DMS 273 (cell line): ENCODE measurements around the gene PRSS56.

Experiments used
- DNase-seq: peaks from one replicate; lab custom pipeline; 2025; ENCODE audit not compliant: unreplicated experiment; lab: John Stamatoyannopoulos, UW

PRSS56 gene

GRCh38 chr2:232519581-232520438 is at the start of gene PRSS56:
Gene PRSS56 (plus strand): TSS chr2:232520388. CDS start chr2:232520599, 211 bp downstream.
- DNase-seq: no peak

GRCh38 chr2:232473467-232473890 is 46.7 kb upstream of the PRSS56 start:
- DNase-seq: peak; percentile 86

- DNase-seq: no peak
Observed at GRCh38 chr2:232476045-232476444, 44.1 kb upstream of the PRSS56 start.

- DNase-seq: no peak
Observed at GRCh38 chr2:232476791-232477190, 43.4 kb upstream of the PRSS56 start.

GRCh38 chr2:232477751-232478510 is 42.3 kb upstream of the PRSS56 start:
- no peak for DNase-seq

GRCh38 chr2:232478571-232479340 is 41.4 kb upstream of the PRSS56 start:
- no peak for DNase-seq

- DNase-seq: peak; percentile 25
Observed at GRCh38 chr2:232479341-232480200, 40.6 kb upstream of the PRSS56 start.

GRCh38 chr2:232480201-232481190 is 39.7 kb upstream of the PRSS56 start:
- DNase-seq: no peak

- DNase-seq: no peak
Observed at GRCh38 chr2:232481322-232482140, 38.7 kb upstream of the PRSS56 start.

- DNase-seq: no peak
Observed at GRCh38 chr2:232482301-232483238, 37.6 kb upstream of the PRSS56 start.

- DNase-seq: no peak
Observed at GRCh38 chr2:232483311-232483922, 36.8 kb upstream of the PRSS56 start.

GRCh38 chr2:232483923-232484627 is 36.1 kb upstream of the PRSS56 start:
- no peak for DNase-seq

- no peak for DNase-seq
Observed at GRCh38 chr2:232484628-232485347, 35.4 kb upstream of the PRSS56 start.

- DNase-seq: peak; percentile 49
Observed at GRCh38 chr2:232485348-232485756, 34.8 kb upstream of the PRSS56 start.

GRCh38 chr2:232485757-232486557 is 34.2 kb upstream of the PRSS56 start:
- peak; percentile 60 for DNase-seq
